HEK293 (cell line): Measurements from ENCODE around the gene SMURF2.

Experiments
- BCL11B ChIP-seq: fragments of 450-650 bp; formaldehyde crosslinking; IDR thresholded peaks from 2 replicates; pipeline ENCODE4 v1.5.1; 2016; ENCODE audit warnings: low read depth, missing biosample characterization, missing genetic modification characterization
- INSM2 ChIP-seq: fragments of 450-650 bp; formaldehyde crosslinking; IDR thresholded peaks from 2 replicates; pipeline ENCODE4 v1.5.1; 2016; ENCODE audit warnings: missing biosample characterization, missing genetic modification characterization
- KLF1 ChIP-seq: fragments of 450-650 bp; formaldehyde crosslinking; IDR thresholded peaks from 2 replicates; pipeline ENCODE4 v1.5.1; 2016; ENCODE audit warnings: missing biosample characterization, missing genetic modification characterization
- SP2 ChIP-seq: fragments of 450-650 bp; formaldehyde crosslinking; IDR thresholded peaks from 2 replicates; pipeline ENCODE4 v1.5.1; 2016; ENCODE audit warnings: missing biosample characterization, missing genetic modification characterization
- ZBTB6 ChIP-seq: fragments of 450-650 bp; formaldehyde crosslinking; IDR thresholded peaks from 2 replicates; pipeline ENCODE4 v1.5.1; 2017; ENCODE audit warnings: missing biosample characterization, missing genetic modification characterization
- ZNF146 ChIP-seq: fragments of 450-650 bp; formaldehyde crosslinking; IDR thresholded peaks from 2 replicates; pipeline ENCODE4 v1.5.1; 2016; ENCODE audit warnings: missing biosample characterization, missing genetic modification characterization
- ZNF169 ChIP-seq: fragments of 450-650 bp; formaldehyde crosslinking; IDR thresholded peaks from 2 replicates; pipeline ENCODE4 v1.5.1; 2016; ENCODE audit warnings: missing biosample characterization, missing genetic modification characterization
- ZNF18 ChIP-seq: fragments of 450-650 bp; formaldehyde crosslinking; IDR thresholded peaks from 2 replicates; pipeline ENCODE4 v1.5.1; 2016; ENCODE audit warnings: missing biosample characterization, missing genetic modification characterization
- ZNF24 ChIP-seq: fragments of 450-650 bp; formaldehyde crosslinking; IDR thresholded peaks from 2 replicates; pipeline ENCODE4 v1.5.1; 2016; ENCODE audit warnings: missing biosample characterization, missing genetic modification characterization
- ZNF266 ChIP-seq: fragments of 450-650 bp; formaldehyde crosslinking; IDR thresholded peaks from 2 replicates; pipeline ENCODE4 v1.5.1; 2016; ENCODE audit warnings: missing biosample characterization, missing genetic modification characterization, low read depth
- ZNF341 ChIP-seq: fragments of 450-650 bp; formaldehyde crosslinking; IDR thresholded peaks from 2 replicates; pipeline ENCODE4; 2016; ENCODE audit warnings: low read depth, missing biosample characterization, missing genetic modification characterization
- ZNF350 ChIP-seq: fragments of 450-650 bp; formaldehyde crosslinking; IDR thresholded peaks from 2 replicates; pipeline ENCODE4 v1.5.0; 2017; ENCODE audit warnings: missing biosample characterization, mild to moderate bottlenecking, missing genetic modification characterization
- ZNF521 ChIP-seq: fragments of 450-650 bp; formaldehyde crosslinking; IDR thresholded peaks from 2 replicates; pipeline ENCODE4 v1.5.1; 2017; ENCODE audit warnings: missing biosample characterization, mild to moderate bottlenecking, missing genetic modification characterization
- ZNF623 ChIP-seq: fragments of 450-650 bp; formaldehyde crosslinking; IDR thresholded peaks from 2 replicates; pipeline ENCODE4 v1.5.1; 2016; ENCODE audit warnings: missing biosample characterization, missing genetic modification characterization
- ZNF830 ChIP-seq: fragments of 450-650 bp; IDR thresholded peaks from 2 replicates; pipeline ENCODE4 v1.5.0; 2018; ENCODE audit warnings: missing biosample characterization, missing genetic modification characterization, low read depth, mild to moderate bottlenecking, moderate library complexity
- ZNF837 ChIP-seq: fragments of 450-650 bp; formaldehyde crosslinking; IDR thresholded peaks from 2 replicates; pipeline ENCODE4 v1.5.1; 2016; ENCODE audit warnings: missing biosample characterization, missing genetic modification characterization
- TF ChIP-seq, protein P1 (sequence below): fragments of 450-650 bp; formaldehyde crosslinking; IDR thresholded peaks from 2 replicates; pipeline ENCODE4 v1.5.1; 2017; ENCODE audit warnings: missing biosample characterization, missing genetic modification characterization
- TF ChIP-seq, protein P2 (sequence below): fragments of 450-650 bp; formaldehyde crosslinking; IDR thresholded peaks from 2 replicates; pipeline ENCODE4 v1.5.1; 2016; ENCODE audit warnings: missing biosample characterization, missing genetic modification characterization
- TF ChIP-seq, protein P3 (sequence below): fragments of 450-650 bp; formaldehyde crosslinking; IDR thresholded peaks from 2 replicates; pipeline ENCODE4 v1.5.1; 2016; ENCODE audit warnings: missing biosample characterization, missing genetic modification characterization, low read depth
- TF ChIP-seq, protein P4 (sequence below): fragments of 450-650 bp; IDR thresholded peaks from 2 replicates; pipeline ENCODE4 v1.5.1; 2018; ENCODE audit warnings: missing biosample characterization, missing genetic modification characterization
- TF ChIP-seq, protein P5 (sequence below): fragments of 450-650 bp; formaldehyde crosslinking; IDR thresholded peaks from 2 replicates; pipeline ENCODE4 v1.5.1; 2016; ENCODE audit warnings: missing biosample characterization, missing genetic modification characterization
- TF ChIP-seq, protein P6 (sequence below): fragments of 450-650 bp; formaldehyde crosslinking; IDR thresholded peaks from 2 replicates; pipeline ENCODE4; 2016; ENCODE audit warnings: missing biosample characterization, missing genetic modification characterization

Gene SMURF2

GRCh38 chr17:64607862-64608565 is 54.1 kb downstream of the SMURF2 start (continued):
- TF ChIP-seq INSM2 (tag by site-specific recombination) (no peak), ZNF24 (tag by site-specific recombination) (no peak), ZBTB6 (tag by site-specific recombination) (no peak), ZNF266 (tag by site-specific recombination) (peak; percentile 84), ZNF18 (no peak), ZNF350 (tag by site-specific recombination) (no peak), ZNF146 (tag by site-specific recombination) (no peak), SP2 (tag by site-specific recombination) (no peak), ZNF341 (tag by site-specific recombination) (peak; percentile 47; the same call in 1 of the 2 replicates), KLF1 (tag by site-specific recombination) (no peak), ZNF837 (tag by site-specific recombination) (no peak), ZNF169 (tag by site-specific recombination) (no peak), ZNF623 (tag by site-specific recombination) (peak; percentile 86), BCL11B (tag by site-specific recombination) (no peak), ZNF521 (no peak), ZNF830 (tag by site-specific recombination) (no peak)
- TF ChIP-seq, protein P1, sequence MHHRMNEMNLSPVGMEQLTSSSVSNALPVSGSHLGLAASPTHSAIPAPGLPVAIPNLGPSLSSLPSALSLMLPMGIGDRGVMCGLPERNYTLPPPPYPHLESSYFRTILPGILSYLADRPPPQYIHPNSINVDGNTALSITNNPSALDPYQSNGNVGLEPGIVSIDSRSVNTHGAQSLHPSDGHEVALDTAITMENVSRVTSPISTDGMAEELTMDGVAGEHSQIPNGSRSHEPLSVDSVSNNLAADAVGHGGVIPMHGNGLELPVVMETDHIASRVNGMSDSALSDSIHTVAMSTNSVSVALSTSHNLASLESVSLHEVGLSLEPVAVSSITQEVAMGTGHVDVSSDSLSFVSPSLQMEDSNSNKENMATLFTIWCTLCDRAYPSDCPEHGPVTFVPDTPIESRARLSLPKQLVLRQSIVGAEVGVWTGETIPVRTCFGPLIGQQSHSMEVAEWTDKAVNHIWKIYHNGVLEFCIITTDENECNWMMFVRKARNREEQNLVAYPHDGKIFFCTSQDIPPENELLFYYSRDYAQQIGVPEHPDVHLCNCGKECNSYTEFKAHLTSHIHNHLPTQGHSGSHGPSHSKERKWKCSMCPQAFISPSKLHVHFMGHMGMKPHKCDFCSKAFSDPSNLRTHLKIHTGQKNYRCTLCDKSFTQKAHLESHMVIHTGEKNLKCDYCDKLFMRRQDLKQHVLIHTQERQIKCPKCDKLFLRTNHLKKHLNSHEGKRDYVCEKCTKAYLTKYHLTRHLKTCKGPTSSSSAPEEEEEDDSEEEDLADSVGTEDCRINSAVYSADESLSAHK = no peak
- TF ChIP-seq, protein P2, sequence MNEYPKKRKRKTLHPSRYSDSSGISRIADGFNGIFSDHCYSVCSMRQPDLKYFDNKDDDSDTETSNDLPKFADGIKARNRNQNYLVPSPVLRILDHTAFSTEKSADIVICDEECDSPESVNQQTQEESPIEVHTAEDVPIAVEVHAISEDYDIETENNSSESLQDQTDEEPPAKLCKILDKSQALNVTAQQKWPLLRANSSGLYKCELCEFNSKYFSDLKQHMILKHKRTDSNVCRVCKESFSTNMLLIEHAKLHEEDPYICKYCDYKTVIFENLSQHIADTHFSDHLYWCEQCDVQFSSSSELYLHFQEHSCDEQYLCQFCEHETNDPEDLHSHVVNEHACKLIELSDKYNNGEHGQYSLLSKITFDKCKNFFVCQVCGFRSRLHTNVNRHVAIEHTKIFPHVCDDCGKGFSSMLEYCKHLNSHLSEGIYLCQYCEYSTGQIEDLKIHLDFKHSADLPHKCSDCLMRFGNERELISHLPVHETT (tag by site-specific recombination) = 0 out of 2 replicates have a peak, but pooled peaks have one; percentile 38
- TF ChIP-seq, protein P3, sequence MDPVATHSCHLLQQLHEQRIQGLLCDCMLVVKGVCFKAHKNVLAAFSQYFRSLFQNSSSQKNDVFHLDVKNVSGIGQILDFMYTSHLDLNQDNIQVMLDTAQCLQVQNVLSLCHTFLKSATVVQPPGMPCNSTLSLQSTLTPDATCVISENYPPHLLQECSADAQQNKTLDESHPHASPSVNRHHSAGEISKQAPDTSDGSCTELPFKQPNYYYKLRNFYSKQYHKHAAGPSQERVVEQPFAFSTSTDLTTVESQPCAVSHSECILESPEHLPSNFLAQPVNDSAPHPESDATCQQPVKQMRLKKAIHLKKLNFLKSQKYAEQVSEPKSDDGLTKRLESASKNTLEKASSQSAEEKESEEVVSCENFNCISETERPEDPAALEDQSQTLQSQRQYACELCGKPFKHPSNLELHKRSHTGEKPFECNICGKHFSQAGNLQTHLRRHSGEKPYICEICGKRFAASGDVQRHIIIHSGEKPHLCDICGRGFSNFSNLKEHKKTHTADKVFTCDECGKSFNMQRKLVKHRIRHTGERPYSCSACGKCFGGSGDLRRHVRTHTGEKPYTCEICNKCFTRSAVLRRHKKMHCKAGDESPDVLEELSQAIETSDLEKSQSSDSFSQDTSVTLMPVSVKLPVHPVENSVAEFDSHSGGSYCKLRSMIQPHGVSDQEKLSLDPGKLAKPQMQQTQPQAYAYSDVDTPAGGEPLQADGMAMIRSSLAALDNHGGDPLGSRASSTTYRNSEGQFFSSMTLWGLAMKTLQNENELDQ (tag by site-specific recombination) = no peak
- TF ChIP-seq, protein P4, sequence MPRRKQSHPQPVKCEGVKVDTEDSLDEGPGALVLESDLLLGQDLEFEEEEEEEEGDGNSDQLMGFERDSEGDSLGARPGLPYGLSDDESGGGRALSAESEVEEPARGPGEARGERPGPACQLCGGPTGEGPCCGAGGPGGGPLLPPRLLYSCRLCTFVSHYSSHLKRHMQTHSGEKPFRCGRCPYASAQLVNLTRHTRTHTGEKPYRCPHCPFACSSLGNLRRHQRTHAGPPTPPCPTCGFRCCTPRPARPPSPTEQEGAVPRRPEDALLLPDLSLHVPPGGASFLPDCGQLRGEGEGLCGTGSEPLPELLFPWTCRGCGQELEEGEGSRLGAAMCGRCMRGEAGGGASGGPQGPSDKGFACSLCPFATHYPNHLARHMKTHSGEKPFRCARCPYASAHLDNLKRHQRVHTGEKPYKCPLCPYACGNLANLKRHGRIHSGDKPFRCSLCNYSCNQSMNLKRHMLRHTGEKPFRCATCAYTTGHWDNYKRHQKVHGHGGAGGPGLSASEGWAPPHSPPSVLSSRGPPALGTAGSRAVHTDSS = no peak
- TF ChIP-seq, protein P5, sequence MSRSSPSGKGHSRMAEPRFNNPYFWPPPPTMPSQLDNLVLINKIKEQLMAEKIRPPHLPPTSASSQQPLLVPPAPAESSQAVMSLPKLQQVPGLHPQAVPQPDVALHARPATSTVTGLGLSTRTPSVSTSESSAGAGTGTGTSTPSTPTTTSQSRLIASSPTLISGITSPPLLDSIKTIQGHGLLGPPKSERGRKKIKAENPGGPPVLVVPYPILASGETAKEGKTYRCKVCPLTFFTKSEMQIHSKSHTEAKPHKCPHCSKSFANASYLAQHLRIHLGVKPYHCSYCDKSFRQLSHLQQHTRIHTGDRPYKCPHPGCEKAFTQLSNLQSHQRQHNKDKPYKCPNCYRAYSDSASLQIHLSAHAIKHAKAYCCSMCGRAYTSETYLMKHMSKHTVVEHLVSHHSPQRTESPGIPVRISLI (tag by site-specific recombination) = no peak
- TF ChIP-seq, protein P6, sequence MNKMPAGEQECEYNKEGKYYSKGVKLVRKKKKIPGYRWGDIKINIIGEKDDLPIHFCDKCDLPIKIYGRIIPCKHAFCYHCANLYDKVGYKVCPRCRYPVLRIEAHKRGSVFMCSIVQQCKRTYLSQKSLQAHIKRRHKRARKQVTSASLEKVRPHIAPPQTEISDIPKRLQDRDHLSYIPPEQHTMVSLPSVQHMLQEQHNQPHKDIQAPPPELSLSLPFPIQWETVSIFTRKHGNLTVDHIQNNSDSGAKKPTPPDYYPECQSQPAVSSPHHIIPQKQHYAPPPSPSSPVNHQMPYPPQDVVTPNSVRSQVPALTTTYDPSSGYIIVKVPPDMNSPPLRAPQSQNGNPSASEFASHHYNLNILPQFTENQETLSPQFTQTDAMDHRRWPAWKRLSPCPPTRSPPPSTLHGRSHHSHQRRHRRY (tag by site-specific recombination) = no peak
